Astrocyte of the hippocampus (primary cell): ENCODE results near the gene CTNNA3.

Source experiments
- DNase-seq: peaks from one replicate; pipeline ENCODE4 v3.0.0; 2011; ENCODE audit warnings: low read depth, low spot score

The CTNNA3 gene

GRCh38 chr10:66555061-66555460 lies 1140.9 kb downstream of the CTNNA3 start:
- DNase-seq, result peak; percentile 18

GRCh38 chr10:66552331-66552730 lies 1143.7 kb downstream of the CTNNA3 start:
- no peak for DNase-seq

GRCh38 chr10:66550351-66550750 lies 1145.6 kb downstream of the CTNNA3 start:
- no peak for DNase-seq

GRCh38 chr10:66538908-66539307 lies 1157.1 kb downstream of the CTNNA3 start:
- no peak for DNase-seq

GRCh38 chr10:66538371-66538770 lies 1157.6 kb downstream of the CTNNA3 start:
- DNase-seq, result no peak

GRCh38 chr10:66537186-66537585 lies 1158.8 kb downstream of the CTNNA3 start:
- no peak for DNase-seq

GRCh38 chr10:66535439-66535838 lies 1160.6 kb downstream of the CTNNA3 start:
- DNase-seq, result no peak

- DNase-seq, result no peak
These were observed 1161.1 kb downstream of the CTNNA3 start for GRCh38 chr10:66534866-66535265.

GRCh38 chr10:66521506-66521905 lies 1174.5 kb downstream of the CTNNA3 start:
- peak; percentile 35 for DNase-seq

GRCh38 chr10:66519616-66520015 lies 1176.4 kb downstream of the CTNNA3 start:
- DNase-seq, result no peak

- DNase-seq, result no peak
These were observed 1181.3 kb downstream of the CTNNA3 start for GRCh38 chr10:66514666-66515065.

- no peak for DNase-seq
These were observed 1182.5 kb downstream of the CTNNA3 start for GRCh38 chr10:66513504-66513903.

- no peak for DNase-seq
These were observed 1190.9 kb downstream of the CTNNA3 start for GRCh38 chr10:66505003-66505657.

- no peak for DNase-seq
These were observed 1194.6 kb downstream of the CTNNA3 start for GRCh38 chr10:66501356-66501755.

GRCh38 chr10:66483966-66484365 lies 1212.0 kb downstream of the CTNNA3 start:
- DNase-seq, result no peak

- no peak for DNase-seq
These were observed 1223.8 kb downstream of the CTNNA3 start for GRCh38 chr10:66472156-66472555.

- no peak for DNase-seq
These were observed 1229.0 kb downstream of the CTNNA3 start for GRCh38 chr10:66467042-66467441.

- DNase-seq, result no peak
These were observed 1229.4 kb downstream of the CTNNA3 start for GRCh38 chr10:66466622-66467021.

- DNase-seq, result no peak
These were observed 1232.4 kb downstream of the CTNNA3 start for GRCh38 chr10:66463611-66464010.

- no peak for DNase-seq
These were observed 1238.4 kb downstream of the CTNNA3 start for GRCh38 chr10:66457629-66458028.

- DNase-seq, result no peak
These were observed 1240.7 kb downstream of the CTNNA3 start for GRCh38 chr10:66455304-66455703.

- no peak for DNase-seq
These were observed 1255.4 kb downstream of the CTNNA3 start for GRCh38 chr10:66440568-66440967.

GRCh38 chr10:66414943-66415342 lies 1281.1 kb downstream of the CTNNA3 start:
- no peak for DNase-seq

- DNase-seq, result no peak
These were observed 1290.4 kb downstream of the CTNNA3 start for GRCh38 chr10:66405566-66405965.
